NCI-H82 treated with DMSO at 0.1 percent for 48 hours (cell line): ENCODE data around the gene KIF3C.

ENCODE experiments used
- DNase-seq: peaks from one replicate; lab custom pipeline; 2025; ENCODE audit not compliant: unreplicated experiment; lab: John Stamatoyannopoulos, UW

Gene KIF3C

DNA sequence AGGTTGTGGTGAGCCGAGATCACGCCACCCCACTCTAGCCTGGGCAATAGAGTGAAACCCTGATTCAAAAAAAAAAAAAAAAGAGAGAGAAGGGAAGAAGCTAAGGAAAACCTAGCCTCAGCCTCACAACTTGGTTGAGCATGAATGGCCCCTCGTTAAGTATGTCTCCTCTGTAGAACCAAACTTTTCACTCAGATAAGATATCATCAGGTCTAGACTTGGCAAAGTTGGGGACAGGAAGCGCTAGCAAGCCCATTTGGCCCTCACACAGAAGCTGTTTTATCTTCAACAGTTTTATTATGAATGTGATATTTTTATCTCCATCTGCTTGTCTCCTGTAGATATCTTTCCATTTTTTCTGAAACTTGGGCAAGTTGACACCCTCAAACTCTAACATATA, 100.5 kb downstream of the KIF3C start:
- DNase-seq = no peak

DNA sequence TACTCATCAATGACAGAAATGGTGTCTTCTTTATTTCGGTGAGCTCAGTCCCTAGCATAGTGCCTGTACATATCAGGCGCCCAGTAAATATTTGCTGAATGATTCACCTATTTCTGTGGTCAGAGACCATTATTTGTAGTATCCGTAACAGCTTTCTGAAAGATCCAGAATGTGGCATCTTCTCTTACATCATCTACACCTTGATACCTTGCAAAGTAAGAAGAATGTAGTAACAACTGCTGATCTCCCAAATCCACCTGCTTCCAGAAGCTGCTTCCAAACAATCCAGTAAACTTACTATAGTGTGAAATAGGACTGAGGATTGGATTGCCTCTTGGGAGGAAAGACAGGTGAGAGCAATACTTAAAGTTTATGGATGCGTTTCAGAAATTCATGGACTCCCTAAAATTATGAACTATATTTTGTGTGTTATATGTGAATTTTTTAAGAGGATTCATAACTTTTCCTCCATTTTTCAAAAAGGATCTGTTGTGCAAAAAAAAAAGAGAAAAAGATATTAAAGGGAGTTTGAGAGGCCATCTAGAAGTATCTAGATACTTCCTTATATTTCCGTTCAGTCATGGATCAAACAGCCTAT, 103.1 kb downstream of the KIF3C start:
- DNase-seq = no peak

DNA sequence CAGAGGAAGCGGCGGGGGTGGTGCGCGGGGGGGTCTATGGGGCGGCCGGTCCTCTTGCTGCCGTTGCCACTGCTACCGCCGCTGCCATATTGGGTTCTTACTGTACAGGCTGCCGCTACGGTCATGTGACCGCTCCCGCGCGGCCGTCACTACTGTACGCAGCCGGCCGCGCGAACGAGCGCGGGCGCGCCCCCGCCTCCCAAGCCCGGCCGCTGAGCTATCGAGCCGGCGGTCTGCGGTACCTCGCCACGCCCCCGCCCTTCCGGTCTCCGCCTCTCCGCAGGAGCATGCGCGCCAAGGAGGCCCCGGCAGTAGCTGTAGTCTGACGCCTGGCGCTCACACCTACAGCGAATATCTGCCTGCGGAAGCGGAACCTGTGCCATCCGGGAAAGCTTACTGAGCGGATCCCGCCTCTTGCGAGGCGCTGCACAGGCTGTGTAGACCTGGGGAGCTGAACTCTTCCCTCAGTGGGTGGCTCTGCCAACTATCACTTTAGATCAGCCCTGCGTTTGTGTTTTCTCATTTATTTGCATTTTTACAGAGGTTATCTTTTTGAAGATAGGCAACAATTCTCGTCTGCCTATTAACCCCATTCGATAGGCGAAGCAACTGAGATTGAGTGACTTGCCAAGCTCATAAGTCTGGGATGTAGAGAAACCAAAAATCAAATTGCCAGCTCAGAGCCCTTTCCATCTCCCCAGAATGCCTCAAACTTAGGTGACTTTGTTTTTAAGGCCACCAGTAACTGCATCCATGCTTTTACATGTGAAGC, 103.8 kb downstream of the KIF3C start, which contains the start of gene ASXL2:
Gene ASXL2, minus strand, starts transcription at position 127 of the 772 bp plus-strand sequence. CDS start 265 bp downstream, outside the sequence.
- peak; percentile 93 for DNase-seq

GRCh38 chr2:25877431-25878360, 104.6 kb downstream of the KIF3C start:
- peak; percentile 16 for DNase-seq
